Upper lobe of right lung (tissue), 1 donor: ENCODE results near the gene UNC5A. TPM values are rescaled to one million over a fixed set of nuclear protein-coding genes. Genes with fewer than 3 reads are reported as not detected.

ENCODE experiments used
- ATAC-seq: fragments of 200-7000 bp; cut with Tn5 transposase; one replicate; pipeline ENCODE4 v1.9.1; 2020; ENCODE audit warnings: mild to moderate bottlenecking, moderate library complexity
- DNase-seq: peaks from one replicate; pipeline ENCODE4 v3.0.0-alpha.2; 2020
- H3K27ac ChIP-seq: fragments of 200-600 bp; one replicate; pipeline ENCODE4 v1.8.0; 2022
- H3K27me3 ChIP-seq: fragments of 200-600 bp; one replicate; pipeline ENCODE4 v1.8.0; 2022; ENCODE audit warnings: mild to moderate bottlenecking
- H3K36me3 ChIP-seq: fragments of 200-600 bp; one replicate; pipeline ENCODE4 v1.8.0; 2022
- H3K4me1 ChIP-seq: fragments of 200-600 bp; one replicate; pipeline ENCODE4 v1.8.0; 2022
- H3K4me3 ChIP-seq: fragments of 200-600 bp; one replicate; pipeline ENCODE4 v1.8.0; 2022; ENCODE audit warnings: mild to moderate bottlenecking
- H3K9me3 ChIP-seq: fragments of 200-600 bp; one replicate; pipeline ENCODE4 v1.8.0; 2022
- CTCF ChIP-seq: fragments of 200-600 bp; IDR thresholded peaks from one replicate; pipeline ENCODE4 v1.8.0; 2022; ENCODE audit warnings: antibody characterized with exemption
- intact Hi-C: fragments of 100-400 bp; cut with DNase I; formaldehyde crosslinking; loops from one replicate; pipeline ENCODE4 v1.11.0; 2022
- total RNA-seq: library from RNA; stranded (reverse); fragmentation: NEBNext Ultra II Directional; extraction: Animal tissue kit (Norgen Biotek cat#: 25700); gene quantifications from one replicate; pipeline ENCODE4 v1.2.1, GENCODE V29; 2021
- donor health status: DM: no; HTN: yes; CAD: no; lungs with severe emphysema.

Gene UNC5A
- total RNA-seq, 1 donor from 2014 or later, result 0.46 TPM

- TF ChIP-seq CTCF, result no peak
- Histone ChIP-seq H3K36me3 (no peaks in the 10 kb centered on the region), H3K27ac (no peak overlapping the region), H3K9me3 (no peaks in the 10 kb centered on the region), H3K27me3 (peaks cover 46% of the 10 kb centered on the region), H3K4me1 (no peaks in the 10 kb centered on the region), H3K4me3 (no peak overlapping the region)
- intact Hi-C loops, result no loop called here
- no peak for ATAC-seq
- no peak for DNase-seq
These were observed 10.3 kb upstream of the UNC5A start for GRCh38 chr5:176800024-176800423.

- H3K27ac ChIP-seq, result no peak overlapping the region
- no peaks in the 10 kb centered on the region for H3K4me1 ChIP-seq
- H3K36me3 ChIP-seq, result no peaks in the 10 kb centered on the region
- peaks cover 39% of the 10 kb centered on the region for H3K27me3 ChIP-seq
- ATAC-seq (no peak), DNase-seq (no peak)
- no peak for TF ChIP-seq CTCF
- intact Hi-C loops, result no loop called here
- no peaks in the 10 kb centered on the region for H3K9me3 ChIP-seq
- H3K4me3 ChIP-seq, result no peak overlapping the region
These were observed 8.1 kb upstream of the UNC5A start for GRCh38 chr5:176802116-176802784.

- Histone ChIP-seq H3K27me3 (peaks cover 41% of the 10 kb centered on the region), H3K4me1 (no peaks in the 10 kb centered on the region), H3K27ac (no peak overlapping the region), H3K4me3 (no peak overlapping the region), H3K9me3 (no peaks in the 10 kb centered on the region), H3K36me3 (no peaks in the 10 kb centered on the region)
- no peak for ATAC-seq
- DNase-seq, result no peak
- intact Hi-C loops, result no loop called here
- no peak for TF ChIP-seq CTCF
These were observed 7.1 kb upstream of the UNC5A start for GRCh38 chr5:176803068-176803942.

- peaks cover 44% of the 10 kb centered on the region for H3K27me3 ChIP-seq
These were observed 6.3 kb upstream of the UNC5A start for GRCh38 chr5:176803943-176804498.

GRCh38 chr5:176806137-176806536, 4.2 kb upstream of the UNC5A start:
- no peak overlapping the region for H3K4me3 ChIP-seq
- no peak for DNase-seq
- intact Hi-C loops, result no loop called here
- TF ChIP-seq CTCF, result no peak
- H3K27me3 ChIP-seq, result peaks cover 61% of the 10 kb centered on the region
- no peak for ATAC-seq
- H3K36me3 ChIP-seq, result no peaks in the 10 kb centered on the region
- H3K9me3 ChIP-seq, result no peaks in the 10 kb centered on the region
- H3K4me1 ChIP-seq, result no peaks in the 10 kb centered on the region
- H3K27ac ChIP-seq, result no peak overlapping the region

More at GRCh38 chr5:176803943-176804498, 6.3 kb upstream of the UNC5A start:
- TF ChIP-seq CTCF, result no peak
- no peak for DNase-seq
- ATAC-seq, result peak; percentile 11
- Histone ChIP-seq H3K27ac (no peak overlapping the region), H3K9me3 (no peaks in the 10 kb centered on the region), H3K4me3 (no peak overlapping the region), H3K4me1 (no peaks in the 10 kb centered on the region), H3K36me3 (no peaks in the 10 kb centered on the region)
- intact Hi-C loops, result no loop called here
